Measurements from ENCODE around the gene MPO. TPM values are rescaled to one million over a fixed set of nuclear protein-coding genes. Genes with fewer than 3 reads are reported as not detected.

The MPO gene
- total and polyA plus RNA-seq, 2 of the 8 experiments (the other 6 are each of a cell fraction or from before 2014, with no cell fraction given): 0.06 to 0.74 TPM

DNA sequence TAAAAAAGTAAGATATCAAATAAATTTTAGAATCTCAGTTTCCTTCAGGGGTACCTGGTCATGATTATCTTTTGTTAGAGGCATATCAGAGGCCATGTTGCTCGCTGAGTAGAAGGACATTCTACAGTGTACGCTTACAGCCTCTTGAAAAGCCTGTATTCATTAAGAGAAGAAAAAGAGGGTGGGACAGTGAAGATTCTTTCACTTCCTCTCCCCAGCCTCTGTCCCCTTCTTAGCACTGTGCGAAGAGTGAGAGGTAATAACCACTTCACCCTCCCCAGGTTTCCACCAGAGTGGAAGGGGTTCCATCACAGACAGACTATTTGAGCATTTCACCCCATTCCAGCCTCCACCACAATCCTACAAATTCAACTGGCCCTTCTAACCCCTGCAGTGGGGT is 47.2 kb downstream of the MPO start:
- no peak overlapping the region for H2BK20ac ChIP-seq (ENCODE audit: low read length)
- ChIA-PET CTCF (ENCODE audit: partially characterized antibody) (interaction anchor here (1.1 kb wide), 1 partner anchor 75 kb away, joined by 3 read pairs; no protein-coding TSS in a partner anchor), POLR2A (ENCODE audit: partially characterized antibody) (no interaction called here)
- no peak overlapping the region for H4K8ac ChIP-seq (ENCODE audit: extremely low read depth, insufficient read depth, low read length)
- no peak overlapping the region for H2AFZ ChIP-seq (ENCODE audit: low read length)
- H3K27me3 ChIP-seq (replicated peaks in 1 of 4; ENCODE audit: control insufficient read depth in 3 of 4, extremely low read depth in 1 of 4, insufficient read depth in 3 of 4, low read length in 3 of 4): peaks cover 0 to 9% (median 4%) of the 10 kb centered on the region in 4 experiments; a peak in 3 of 7 replicates
- no peaks in the 10 kb centered on the region for H3K36me3 ChIP-seq (ENCODE audit: control insufficient read depth in 2 of 4, insufficient read depth in 4 of 4, low read length in 3 of 4)
- H2BK5ac ChIP-seq (ENCODE audit: low read depth, low read length): no peak overlapping the region
- no peak overlapping the region for H2BK15ac ChIP-seq (ENCODE audit: low read length)
- H4K20me1 ChIP-seq (replicated peaks in 1 of 2; ENCODE audit: control insufficient read depth in 1 of 2, insufficient read depth in 2 of 2, low read length in 2 of 2): no peaks in the 10 kb centered on the region
- no peak for DNase-seq (ENCODE audit: low read depth in 1 of 2, low spot score in 2 of 2)
- H3K9ac ChIP-seq (replicated peaks in 1 of 4; ENCODE audit: extremely low read depth in 1 of 4, low read depth in 3 of 4, low read length in 3 of 4): no peak overlapping the region
- no peak overlapping the region for H2BK12ac ChIP-seq (ENCODE audit: low read depth, low read length)
- no peak overlapping the region for H3K4me2 ChIP-seq (ENCODE audit: insufficient read depth in 1 of 2, low read depth in 2 of 2, low read length in 2 of 2)
- H3K9me3 ChIP-seq (ENCODE audit: insufficient read depth in 2 of 2, low read depth in 1 of 2, low read length in 1 of 2): no peaks in the 10 kb centered on the region
- H3K4me1 ChIP-seq (replicated peaks in 1 of 4; ENCODE audit: control insufficient read depth in 3 of 4, insufficient read depth in 4 of 4, low read length in 3 of 4): peaks cover 0 to 2% (median 0%) of the 10 kb centered on the region in 4 experiments; a peak in 4 of 7 replicates
- H3K79me1 ChIP-seq (ENCODE audit: low read depth, low read length): no peaks in the 10 kb centered on the region
- H3K14ac ChIP-seq (ENCODE audit: insufficient read length): no peak overlapping the region
- H3K23ac ChIP-seq (ENCODE audit: insufficient read length): no peak overlapping the region
- H3K79me2 ChIP-seq (ENCODE audit: control insufficient read depth in 1 of 2, insufficient read depth in 2 of 2, low read length in 2 of 2): no peaks in the 10 kb centered on the region
- no peak overlapping the region for H3K4me3 ChIP-seq (ENCODE audit: extremely low read depth in 1 of 4, insufficient read depth in 2 of 4, low read depth in 3 of 4, low read length in 4 of 4)
- H3K18ac ChIP-seq (ENCODE audit: extremely low read depth, low read length): no peak overlapping the region
- H4K91ac ChIP-seq (replicated peaks; ENCODE audit: insufficient read length, low read length): no peak overlapping the region
- H4K5ac ChIP-seq (ENCODE audit: insufficient read length, low read depth, low read length): no peak overlapping the region
- no peak for FAIRE-seq
- no peak overlapping the region for H2AK5ac ChIP-seq (ENCODE audit: low read depth, low read length)
- H3K4ac ChIP-seq (replicated peaks; ENCODE audit: insufficient read length, low read depth, low read length): no peak overlapping the region
- no peak overlapping the region for H3K27ac ChIP-seq (ENCODE audit: low read depth, low read length)
- WGBS, 2 experiments (ENCODE audit: extremely low coverage in 1 of 2, insufficient coverage in 1 of 2, insufficient read length in 1 of 2, insufficient replicate concordance in 2 of 2, low coverage in 1 of 2, low lambda C conversion rate in 2 of 2, missing lambda C conversion rate in 1 of 2): 91% methylated on average over 3 of the region's 3 CpGs; no CpG with 5 or more reads in 1 of the 2 experiments
- H2BK120ac ChIP-seq (replicated peaks; ENCODE audit: low read depth, low read length): no peak overlapping the region
- no peaks in the 10 kb centered on the region for H3K23me2 ChIP-seq (ENCODE audit: low read depth, low read length)
- no peak overlapping the region for H3K56ac ChIP-seq (replicated peaks; ENCODE audit: insufficient read length, low read depth, low read length)
- TF ChIP-seq CREB1 (IDR thresholded peaks at IDR 0.05) (no peak), EZH2 (IDR thresholded peaks at IDR 0.05; ENCODE audit: low read depth, low read length, severe bottlenecking) (no peak), CHD1 (IDR thresholded peaks at IDR 0.05; ENCODE audit: low read depth, low read length) (no peak), SRF (IDR thresholded peaks at IDR 0.05; ENCODE audit: low read depth, low read length) (no peak), BCL11A (IDR thresholded peaks at IDR 0.05; ENCODE audit: low read depth in 2 of 2, low read length in 2 of 2) (no peak), RBBP5 (IDR thresholded peaks at IDR 0.05; ENCODE audit: borderline replicate concordance, low read depth, low read length) (no peak), RNF2 (IDR thresholded peaks at IDR 0.05; ENCODE audit: borderline replicate concordance, low read depth, low read length, missing control alignments, poor library complexity, severe bottlenecking) (no peak)
- TF ChIP-seq, protein P1, sequence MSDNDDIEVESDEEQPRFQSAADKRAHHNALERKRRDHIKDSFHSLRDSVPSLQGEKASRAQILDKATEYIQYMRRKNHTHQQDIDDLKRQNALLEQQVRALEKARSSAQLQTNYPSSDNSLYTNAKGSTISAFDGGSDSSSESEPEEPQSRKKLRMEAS (IDR thresholded peaks at IDR 0.05): no peak
- TF ChIP-seq, protein P2, sequence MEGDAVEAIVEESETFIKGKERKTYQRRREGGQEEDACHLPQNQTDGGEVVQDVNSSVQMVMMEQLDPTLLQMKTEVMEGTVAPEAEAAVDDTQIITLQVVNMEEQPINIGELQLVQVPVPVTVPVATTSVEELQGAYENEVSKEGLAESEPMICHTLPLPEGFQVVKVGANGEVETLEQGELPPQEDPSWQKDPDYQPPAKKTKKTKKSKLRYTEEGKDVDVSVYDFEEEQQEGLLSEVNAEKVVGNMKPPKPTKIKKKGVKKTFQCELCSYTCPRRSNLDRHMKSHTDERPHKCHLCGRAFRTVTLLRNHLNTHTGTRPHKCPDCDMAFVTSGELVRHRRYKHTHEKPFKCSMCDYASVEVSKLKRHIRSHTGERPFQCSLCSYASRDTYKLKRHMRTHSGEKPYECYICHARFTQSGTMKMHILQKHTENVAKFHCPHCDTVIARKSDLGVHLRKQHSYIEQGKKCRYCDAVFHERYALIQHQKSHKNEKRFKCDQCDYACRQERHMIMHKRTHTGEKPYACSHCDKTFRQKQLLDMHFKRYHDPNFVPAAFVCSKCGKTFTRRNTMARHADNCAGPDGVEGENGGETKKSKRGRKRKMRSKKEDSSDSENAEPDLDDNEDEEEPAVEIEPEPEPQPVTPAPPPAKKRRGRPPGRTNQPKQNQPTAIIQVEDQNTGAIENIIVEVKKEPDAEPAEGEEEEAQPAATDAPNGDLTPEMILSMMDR (IDR thresholded peaks at IDR 0.05; ENCODE audit: control extremely low read depth in 1 of 3, insufficient read depth in 1 of 3, low read depth in 1 of 3, low read length in 3 of 3): no peak
- TF ChIP-seq, protein P3, sequence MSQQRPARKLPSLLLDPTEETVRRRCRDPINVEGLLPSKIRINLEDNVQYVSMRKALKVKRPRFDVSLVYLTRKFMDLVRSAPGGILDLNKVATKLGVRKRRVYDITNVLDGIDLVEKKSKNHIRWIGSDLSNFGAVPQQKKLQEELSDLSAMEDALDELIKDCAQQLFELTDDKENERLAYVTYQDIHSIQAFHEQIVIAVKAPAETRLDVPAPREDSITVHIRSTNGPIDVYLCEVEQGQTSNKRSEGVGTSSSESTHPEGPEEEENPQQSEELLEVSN (IDR thresholded peaks at IDR 0.05): no peak
